H1 (cell line): ENCODE results near the gene PRKN.

Experiments
- EP300 ChIP-seq, 2 experiments: IDR thresholded peaks; 1 replicate in 1 of 2; 2 replicates in 1 of 2; pipeline ENCODE4 v1.6.1; 2011 to 2012; ENCODE audit warnings: low read depth in 2 of 2, low read length in 2 of 2, mild to moderate bottlenecking in 2 of 2, borderline replicate concordance in 1 of 2, inconsistent platforms in 1 of 2, moderate library complexity in 1 of 2
- JUN ChIP-seq: IDR thresholded peaks from 2 replicates; pipeline ENCODE4 v1.6.1; 2011; ENCODE audit warnings: low read depth, mild to moderate bottlenecking, improper control_type of control experiment, low read length
- POLR2A ChIP-seq, 2 experiments: IDR thresholded peaks; 1 replicate in 1 of 2; 2 replicates in 1 of 2; pipeline ENCODE4 v1.6.1; 2011; ENCODE audit warnings: low read depth in 2 of 2, low read length in 2 of 2, mild to moderate bottlenecking in 2 of 2; ENCODE audit errors: control extremely low read depth in 1 of 2
- POLR2AphosphoS5 ChIP-seq: IDR thresholded peaks from 2 replicates; pipeline ENCODE4 v1.6.1; 2011; ENCODE audit warnings: low read depth, low read length
- SIN3A ChIP-seq, 2 experiments: IDR thresholded peaks in 1 of 2; conservative IDR thresholded peaks in 1 of 2; 2 replicates each; pipeline ENCODE4 v1.6.1; 2011 to 2012; ENCODE audit warnings: low read length in 2 of 2, improper control_type of control experiment in 1 of 2, low read depth in 1 of 2, mild to moderate bottlenecking in 1 of 2
- TAF1 ChIP-seq: IDR thresholded peaks from 2 replicates; pipeline ENCODE4 v1.6.1; 2011; ENCODE audit warnings: mild to moderate bottlenecking, low read depth, low read length
- TF ChIP-seq, protein P1 (sequence below), 3 experiments: IDR thresholded peaks; 1 replicate in 2 of 3; 2 replicates in 1 of 3; pipeline versions ENCODE4 v1.5.1 to v1.6.1; 2011; ENCODE audit warnings: low read length in 3 of 3, mild to moderate bottlenecking in 3 of 3, inconsistent platforms in 2 of 3, low read depth in 1 of 3, moderate library complexity in 1 of 3; ENCODE audit not compliant: insufficient read depth in 1 of 3; ENCODE audit errors: control extremely low read depth in 1 of 3

DNA sequence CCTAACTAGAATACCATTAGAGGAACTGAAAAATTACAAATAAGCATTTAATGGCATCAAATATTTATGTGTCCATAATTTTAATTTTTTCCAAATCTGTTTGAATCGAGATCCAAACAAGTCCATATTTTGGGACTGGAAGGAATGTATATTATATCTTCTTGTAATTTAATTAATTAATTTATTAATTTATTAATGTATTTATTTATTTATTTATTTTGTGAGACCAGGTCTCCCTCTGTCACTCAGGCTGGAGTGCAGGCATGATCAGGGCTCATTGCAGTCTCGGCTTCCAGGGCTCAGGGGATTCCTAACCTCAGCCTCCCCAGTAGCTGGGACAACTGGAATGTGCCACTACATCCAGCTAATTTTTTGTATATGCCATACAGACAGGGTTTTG is 453.6 kb downstream of the PRKN start:
- TF ChIP-seq SIN3A (conservative IDR thresholded peaks at IDR 0.05 in 1 of 2, IDR thresholded peaks at IDR 0.05 in 1 of 2; ENCODE audit: low read depth in 1 of 2, low read length in 2 of 2) (no peak), TAF1 (no peak), EP300 (IDR thresholded peaks at IDR 0.05; ENCODE audit: borderline replicate concordance in 1 of 2, low read depth in 2 of 2, low read length in 2 of 2) (no peak), POLR2A (IDR thresholded peaks at IDR 0.05; ENCODE audit: control extremely low read depth in 1 of 2, low read depth in 2 of 2, low read length in 2 of 2) (no peak), POLR2AphosphoS5 (no peak), JUN (no peak)
- TF ChIP-seq, protein P1, sequence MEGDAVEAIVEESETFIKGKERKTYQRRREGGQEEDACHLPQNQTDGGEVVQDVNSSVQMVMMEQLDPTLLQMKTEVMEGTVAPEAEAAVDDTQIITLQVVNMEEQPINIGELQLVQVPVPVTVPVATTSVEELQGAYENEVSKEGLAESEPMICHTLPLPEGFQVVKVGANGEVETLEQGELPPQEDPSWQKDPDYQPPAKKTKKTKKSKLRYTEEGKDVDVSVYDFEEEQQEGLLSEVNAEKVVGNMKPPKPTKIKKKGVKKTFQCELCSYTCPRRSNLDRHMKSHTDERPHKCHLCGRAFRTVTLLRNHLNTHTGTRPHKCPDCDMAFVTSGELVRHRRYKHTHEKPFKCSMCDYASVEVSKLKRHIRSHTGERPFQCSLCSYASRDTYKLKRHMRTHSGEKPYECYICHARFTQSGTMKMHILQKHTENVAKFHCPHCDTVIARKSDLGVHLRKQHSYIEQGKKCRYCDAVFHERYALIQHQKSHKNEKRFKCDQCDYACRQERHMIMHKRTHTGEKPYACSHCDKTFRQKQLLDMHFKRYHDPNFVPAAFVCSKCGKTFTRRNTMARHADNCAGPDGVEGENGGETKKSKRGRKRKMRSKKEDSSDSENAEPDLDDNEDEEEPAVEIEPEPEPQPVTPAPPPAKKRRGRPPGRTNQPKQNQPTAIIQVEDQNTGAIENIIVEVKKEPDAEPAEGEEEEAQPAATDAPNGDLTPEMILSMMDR (IDR thresholded peaks at IDR 0.05; ENCODE audit: control extremely low read depth in 1 of 3, insufficient read depth in 1 of 3, low read depth in 1 of 3, low read length in 3 of 3): no peak
